ENCODE data around the gene NFATC2.

The NFATC2 gene

GRCh38 chr20:51531141-51531710 lies 11.3 kb downstream of the NFATC2 start:
- Histone ChIP-seq H3K23ac (ENCODE audit: low read length) (no peak overlapping the region), H3K4me2 (ENCODE audit: low read length) (no peak overlapping the region), H3K27me3 (ENCODE audit: insufficient read depth, low read length, poor library complexity) (no peaks in the 10 kb centered on the region), H4K8ac (ENCODE audit: low read depth, low read length) (no peak overlapping the region), H3K79me1 (ENCODE audit: low read length) (no peaks in the 10 kb centered on the region), H2BK120ac (ENCODE audit: low read depth, low read length) (no peak overlapping the region), H3K36me3 (ENCODE audit: control insufficient read depth, insufficient read depth, low read length) (no peaks in the 10 kb centered on the region), H3K79me2 (ENCODE audit: control insufficient read depth, insufficient read depth, low read length) (no peaks in the 10 kb centered on the region), H3K4ac (ENCODE audit: low read depth, low read length) (no peak overlapping the region), H3K9ac (ENCODE audit: low read length) (no peak overlapping the region), H2BK15ac (replicated peaks; ENCODE audit: low read depth) (no peak overlapping the region), H3K4me3 (ENCODE audit: low read length) (no peak overlapping the region), H2BK5ac (ENCODE audit: low read length) (no peak overlapping the region), H3K56ac (ENCODE audit: low read length) (no peak overlapping the region), H3K18ac (ENCODE audit: low read length) (no peak overlapping the region), H2AK5ac (ENCODE audit: low read length) (no peak overlapping the region), H4K5ac (ENCODE audit: low read length) (no peak overlapping the region), H3K4me1 (ENCODE audit: control insufficient read depth, low read depth, low read length) (no peaks in the 10 kb centered on the region), H3K27ac (ENCODE audit: low read depth, low read length) (no peak overlapping the region)
- WGBS (ENCODE audit: extremely low coverage, insufficient coverage, low lambda C conversion rate), result no CpG with 5 or more reads among the region's 11 CpGs
- DNase-seq, result no peak

DNA sequence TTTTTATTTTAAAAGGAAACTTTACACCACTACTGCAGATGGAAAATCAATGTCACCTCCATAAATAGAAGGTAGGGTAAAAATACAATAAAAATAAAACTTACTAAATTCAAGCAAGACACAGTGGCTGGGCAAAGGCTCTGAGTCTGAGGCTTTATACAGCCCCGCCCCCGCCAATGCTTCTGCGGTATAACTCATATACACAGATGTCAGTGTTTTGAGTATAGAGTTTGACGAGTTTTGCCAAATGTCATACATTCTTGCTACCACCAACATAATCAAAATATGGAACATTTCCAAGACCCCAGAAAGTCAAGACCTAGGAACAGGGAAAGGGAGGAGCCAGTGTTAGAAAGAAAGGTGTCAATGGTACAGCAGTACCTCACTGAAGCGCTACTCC lies 12.8 kb downstream of the NFATC2 start:
- Histone ChIP-seq H3K36me3 (ENCODE audit: control insufficient read depth, insufficient read depth, low read length) (no peaks in the 10 kb centered on the region), H2AK5ac (ENCODE audit: low read length) (no peak overlapping the region), H2BK5ac (ENCODE audit: low read length) (no peak overlapping the region), H3K4me2 (ENCODE audit: low read length) (no peak overlapping the region), H2BK120ac (ENCODE audit: low read depth, low read length) (no peak overlapping the region), H3K79me1 (ENCODE audit: low read length) (no peaks in the 10 kb centered on the region), H3K9ac (ENCODE audit: low read length) (no peak overlapping the region), H4K5ac (ENCODE audit: low read length) (no peak overlapping the region), H2BK15ac (replicated peaks; ENCODE audit: low read depth) (no peak overlapping the region), H3K4me3 (ENCODE audit: low read length) (no peak overlapping the region), H3K4me1 (ENCODE audit: control insufficient read depth, low read depth, low read length) (no peaks in the 10 kb centered on the region), H3K18ac (ENCODE audit: low read length) (no peak overlapping the region), H3K4ac (ENCODE audit: low read depth, low read length) (no peak overlapping the region), H3K23ac (ENCODE audit: low read length) (no peak overlapping the region), H3K79me2 (ENCODE audit: control insufficient read depth, insufficient read depth, low read length) (no peaks in the 10 kb centered on the region), H3K27ac (ENCODE audit: low read depth, low read length) (no peak overlapping the region), H3K27me3 (ENCODE audit: insufficient read depth, low read length, poor library complexity) (no peaks in the 10 kb centered on the region), H3K56ac (ENCODE audit: low read length) (no peak overlapping the region), H4K8ac (ENCODE audit: low read depth, low read length) (no peak overlapping the region)
- DNase-seq, result no peak
- no CpG with 5 or more reads among the region's 5 CpGs for WGBS (ENCODE audit: extremely low coverage, insufficient coverage, low lambda C conversion rate)

GRCh38 chr20:51529081-51529681 lies 13.3 kb downstream of the NFATC2 start:
- Histone ChIP-seq H3K36me3 (ENCODE audit: control insufficient read depth, insufficient read depth, low read length) (no peaks in the 10 kb centered on the region), H3K27ac (ENCODE audit: low read depth, low read length) (no peak overlapping the region), H3K4me3 (ENCODE audit: low read length) (no peak overlapping the region), H2BK5ac (ENCODE audit: low read length) (no peak overlapping the region), H3K79me2 (ENCODE audit: control insufficient read depth, insufficient read depth, low read length) (no peaks in the 10 kb centered on the region), H2BK120ac (ENCODE audit: low read depth, low read length) (no peak overlapping the region), H3K56ac (ENCODE audit: low read length) (no peak overlapping the region), H3K18ac (ENCODE audit: low read length) (no peak overlapping the region), H3K23ac (ENCODE audit: low read length) (no peak overlapping the region), H2AK5ac (ENCODE audit: low read length) (no peak overlapping the region), H4K8ac (ENCODE audit: low read depth, low read length) (no peak overlapping the region), H3K27me3 (ENCODE audit: insufficient read depth, low read length, poor library complexity) (no peaks in the 10 kb centered on the region), H2BK15ac (replicated peaks; ENCODE audit: low read depth) (no peak overlapping the region), H3K9ac (ENCODE audit: low read length) (no peak overlapping the region), H3K79me1 (ENCODE audit: low read length) (no peaks in the 10 kb centered on the region), H3K4me2 (ENCODE audit: low read length) (no peak overlapping the region), H3K4ac (ENCODE audit: low read depth, low read length) (no peak overlapping the region), H4K5ac (ENCODE audit: low read length) (no peak overlapping the region), H3K4me1 (ENCODE audit: control insufficient read depth, low read depth, low read length) (no peaks in the 10 kb centered on the region)
- no peak for DNase-seq
- no CpG with 5 or more reads among the region's 13 CpGs for WGBS (ENCODE audit: extremely low coverage, insufficient coverage, low lambda C conversion rate)

DNA sequence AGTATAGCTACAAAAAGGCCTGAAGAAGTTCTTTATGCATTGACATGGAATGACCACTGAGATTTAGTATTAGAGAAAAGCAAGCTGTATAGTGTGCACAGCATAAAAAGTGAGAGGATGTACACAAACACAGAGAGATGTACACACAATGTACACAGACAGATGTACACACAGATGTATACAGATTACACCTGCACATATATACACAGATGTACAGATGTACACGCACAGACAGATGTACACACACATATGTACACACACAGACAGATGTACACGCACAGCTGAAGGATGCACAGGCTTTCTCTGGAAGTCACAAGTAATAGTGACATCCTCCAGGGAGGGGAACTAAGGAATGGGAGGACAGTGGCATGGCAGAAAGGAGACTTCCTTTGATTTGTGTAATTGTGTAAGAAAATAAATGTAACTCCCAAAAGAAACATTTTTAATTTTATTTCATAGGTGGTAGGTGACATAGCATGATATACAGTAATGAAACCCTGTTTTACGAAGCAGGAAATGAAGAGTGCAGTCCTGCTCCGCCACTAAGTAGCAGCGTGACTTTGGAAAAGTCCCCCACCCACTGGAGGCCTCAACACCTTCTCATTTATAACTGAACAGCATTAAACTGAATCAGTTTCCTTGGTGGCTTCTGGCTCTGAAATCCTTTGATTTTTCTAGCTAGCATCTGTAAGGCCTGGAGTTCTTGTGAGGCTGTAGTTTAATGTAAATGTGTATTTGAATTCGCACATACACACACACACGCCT lies 14.1 kb downstream of the NFATC2 start:
- no CpG with 5 or more reads among the region's 7 CpGs for WGBS (ENCODE audit: extremely low coverage, insufficient coverage, low lambda C conversion rate)
- H3K4me1 ChIP-seq (ENCODE audit: control insufficient read depth, low read depth, low read length), result no peaks in the 10 kb centered on the region
- H3K4ac ChIP-seq (ENCODE audit: low read depth, low read length), result no peak overlapping the region
- no peak overlapping the region for H3K4me3 ChIP-seq (ENCODE audit: low read length)
- DNase-seq, result no peak
- no peak overlapping the region for H3K18ac ChIP-seq (ENCODE audit: low read length)
- H3K56ac ChIP-seq (ENCODE audit: low read length), result no peak overlapping the region
- H3K27me3 ChIP-seq (ENCODE audit: insufficient read depth, low read length, poor library complexity), result no peaks in the 10 kb centered on the region
- no peak overlapping the region for H4K5ac ChIP-seq (ENCODE audit: low read length)
- no peaks in the 10 kb centered on the region for H3K79me1 ChIP-seq (ENCODE audit: low read length)
- no peak overlapping the region for H3K23ac ChIP-seq (ENCODE audit: low read length)
- no peak overlapping the region for H4K8ac ChIP-seq (ENCODE audit: low read depth, low read length)
- no peaks in the 10 kb centered on the region for H3K36me3 ChIP-seq (ENCODE audit: control insufficient read depth, insufficient read depth, low read length)
- H3K4me2 ChIP-seq (ENCODE audit: low read length), result no peak overlapping the region
- no peak overlapping the region for H3K27ac ChIP-seq (ENCODE audit: low read depth, low read length)
- no peak overlapping the region for H3K9ac ChIP-seq (ENCODE audit: low read length)
- H2AK5ac ChIP-seq (ENCODE audit: low read length), result no peak overlapping the region
- H2BK15ac ChIP-seq (replicated peaks; ENCODE audit: low read depth), result no peak overlapping the region
- H2BK5ac ChIP-seq (ENCODE audit: low read length), result no peak overlapping the region
- no peaks in the 10 kb centered on the region for H3K79me2 ChIP-seq (ENCODE audit: control insufficient read depth, insufficient read depth, low read length)
- H2BK120ac ChIP-seq (ENCODE audit: low read depth, low read length), result no peak overlapping the region

DNA sequence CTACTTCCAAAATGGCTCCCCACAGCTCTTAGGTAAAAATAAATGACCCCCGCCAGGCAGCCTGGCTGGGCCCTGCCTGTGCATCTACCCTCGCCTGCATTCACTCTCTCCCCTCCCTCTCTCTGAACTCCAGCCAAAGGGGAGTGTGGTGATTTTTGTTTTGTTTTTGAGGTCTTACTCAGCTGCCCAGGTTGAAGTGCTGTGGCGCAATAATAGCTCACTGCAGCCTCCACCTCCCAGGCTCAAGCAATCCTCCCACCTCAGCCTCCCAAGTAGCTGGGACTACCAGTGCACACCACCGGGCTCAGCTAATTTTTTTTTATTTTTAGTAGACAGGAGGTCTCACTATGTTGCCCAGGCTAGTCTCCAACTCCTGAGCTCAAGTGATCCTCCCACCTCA lies 15.8 kb downstream of the NFATC2 start:
- Histone ChIP-seq H3K56ac (ENCODE audit: low read length) (no peak overlapping the region), H3K27me3 (ENCODE audit: insufficient read depth, low read length, poor library complexity) (no peaks in the 10 kb centered on the region), H2BK15ac (replicated peaks; ENCODE audit: low read depth) (no peak overlapping the region), H3K79me1 (ENCODE audit: low read length) (no peaks in the 10 kb centered on the region), H3K18ac (ENCODE audit: low read length) (no peak overlapping the region), H3K79me2 (ENCODE audit: control insufficient read depth, insufficient read depth, low read length) (no peaks in the 10 kb centered on the region), H3K36me3 (ENCODE audit: control insufficient read depth, insufficient read depth, low read length) (no peaks in the 10 kb centered on the region), H3K4ac (ENCODE audit: low read depth, low read length) (no peak overlapping the region), H3K4me2 (ENCODE audit: low read length) (no peak overlapping the region), H3K23ac (ENCODE audit: low read length) (no peak overlapping the region), H3K9ac (ENCODE audit: low read length) (no peak overlapping the region), H4K8ac (ENCODE audit: low read depth, low read length) (no peak overlapping the region), H3K4me1 (ENCODE audit: control insufficient read depth, low read depth, low read length) (no peaks in the 10 kb centered on the region), H3K4me3 (ENCODE audit: low read length) (no peak overlapping the region), H2BK5ac (ENCODE audit: low read length) (no peak overlapping the region), H4K5ac (ENCODE audit: low read length) (no peak overlapping the region), H2AK5ac (ENCODE audit: low read length) (no peak overlapping the region), H2BK120ac (ENCODE audit: low read depth, low read length) (no peak overlapping the region), H3K27ac (ENCODE audit: low read depth, low read length) (no peak overlapping the region)
- WGBS (ENCODE audit: extremely low coverage, insufficient coverage, low lambda C conversion rate), result no CpG with 5 or more reads among the region's 4 CpGs
- no peak for DNase-seq
